Progenitor cell of endocrine pancreas (in vitro differentiated cells): ENCODE measurements around the gene ICAM3. TPM values are rescaled to one million over a fixed set of nuclear protein-coding genes. Genes with fewer than 3 reads are reported as not detected.

ENCODE experiments used
- DNase-seq: peaks from one replicate; pipeline ENCODE4 v3.0.0; 2021; ENCODE audit warnings: low spot score; ENCODE audit not compliant: unreplicated experiment
- H3K27ac Mint-ChIP-seq: 2 replicates; pipeline ENCODE4 v1.8.0; 2021; ENCODE audit warnings: mild to moderate bottlenecking, moderate library complexity, mixed read lengths
- H3K27me3 Mint-ChIP-seq: 2 replicates; pipeline ENCODE4 v1.8.0; 2021; ENCODE audit warnings: mixed read lengths
- H3K36me3 Mint-ChIP-seq: 2 replicates; pipeline ENCODE4 v1.8.0; 2022; ENCODE audit warnings: mixed read lengths; ENCODE audit not compliant: insufficient read depth
- H3K4me1 Mint-ChIP-seq: 2 replicates; pipeline ENCODE4 v1.8.0; 2021; ENCODE audit warnings: low read depth, mixed read lengths
- H3K4me3 Mint-ChIP-seq: 2 replicates; pipeline ENCODE4 v1.8.0; 2021; ENCODE audit warnings: low read depth, mild to moderate bottlenecking, moderate library complexity, mixed read lengths
- H3K9me3 Mint-ChIP-seq: 2 replicates; pipeline ENCODE4 v1.8.0; 2021; ENCODE audit warnings: low read depth, mixed read lengths
- CTCF ChIP-seq: fragments of 200-600 bp; sonication (generic); IDR thresholded peaks from one replicate; pipeline ENCODE4 v1.5.0; 2021; ENCODE audit warnings: antibody characterized with exemption, mild to moderate bottlenecking; ENCODE audit not compliant: unreplicated experiment
- total RNA-seq: library from RNA; stranded (reverse); gene quantifications from 2 replicates; pipeline ENCODE4 v1.2.1, GENCODE V29; 2021

The ICAM3 gene
- total RNA-seq, 1 donor from 2014 or later, result 5.1 TPM

- Mint-ChIP-seq H3K9me3 (no peaks in the 10 kb centered on the region), H3K27me3 (no peaks in the 10 kb centered on the region), H3K4me3 (peak overlapping the region; percentile 96), H3K36me3 (peaks cover 13% of the 10 kb centered on the region), H3K4me1 (peaks cover 14% of the 10 kb centered on the region), H3K27ac (peak overlapping the region; percentile 92)
- no peak for TF ChIP-seq CTCF
- DNase-seq, result no peak
These were observed 23.0 kb downstream of the ICAM3 start for GRCh38 chr19:10316229-10317044.

GRCh38 chr19:10315335-10316214 lies 23.8 kb downstream of the ICAM3 start, which contains the start of gene FDX2:
Gene FDX2 (minus strand): TSS chr19:10316015. CDS start chr19:10315996, 19 bp downstream.
- Mint-ChIP-seq H3K4me3 (peak within 1 kb of the TSS; percentile 96), H3K4me1 (peaks cover 14% of the 10 kb centered on the region), H3K36me3 (peaks cover 13% of the 10 kb centered on the region), H3K9me3 (no peaks in the 10 kb centered on the region), H3K27ac (peak within 1 kb of the TSS; percentile 92), H3K27me3 (no peaks in the 10 kb centered on the region)
- no peak for TF ChIP-seq CTCF
- DNase-seq, result peak; percentile 93

- H3K36me3 Mint-ChIP-seq, result peaks cover 5% of the 10 kb centered on the region
- no peak within 1 kb of the TSS for H3K4me3 Mint-ChIP-seq
- H3K4me1 Mint-ChIP-seq, result peaks cover 2% of the 10 kb centered on the region
- no peaks in the 10 kb centered on the region for H3K9me3 Mint-ChIP-seq
- H3K27ac Mint-ChIP-seq, result no peak within 1 kb of the TSS
- no peak for DNase-seq
- no peaks in the 10 kb centered on the region for H3K27me3 Mint-ChIP-seq
- no peak for TF ChIP-seq CTCF
These were observed 30.0 kb downstream of the ICAM3 start, which contains the start of gene ZGLP1 for GRCh38 chr19:10309423-10309822. Gene ZGLP1 (minus strand): TSS chr19:10309815.

DNA sequence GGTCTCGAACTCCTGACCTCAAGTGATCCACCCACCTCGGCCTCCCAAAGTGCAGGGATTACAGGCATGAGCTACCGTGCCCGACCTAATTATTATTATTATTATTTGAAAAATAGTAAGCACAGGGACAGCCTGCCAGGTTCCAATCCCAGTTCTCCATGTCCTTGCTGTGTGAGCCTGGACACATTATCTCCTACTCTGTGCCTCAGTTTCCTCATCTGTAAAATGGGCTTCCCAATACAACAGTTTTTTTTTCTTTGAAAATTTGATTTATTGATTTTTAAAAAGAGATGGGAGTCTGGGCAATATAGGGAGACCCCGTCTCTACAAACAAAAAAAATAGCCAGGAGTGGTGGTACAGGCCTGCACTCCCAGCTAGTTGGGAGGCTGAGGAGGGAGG lies 33.1 kb downstream of the ICAM3 start:
- TF ChIP-seq CTCF, result no peak
- Mint-ChIP-seq H3K27me3 (peaks cover 10% of the 10 kb centered on the region), H3K27ac (no peak overlapping the region), H3K9me3 (no peaks in the 10 kb centered on the region), H3K36me3 (peaks cover 5% of the 10 kb centered on the region), H3K4me1 (no peaks in the 10 kb centered on the region), H3K4me3 (no peak overlapping the region)
- no peak for DNase-seq

DNA sequence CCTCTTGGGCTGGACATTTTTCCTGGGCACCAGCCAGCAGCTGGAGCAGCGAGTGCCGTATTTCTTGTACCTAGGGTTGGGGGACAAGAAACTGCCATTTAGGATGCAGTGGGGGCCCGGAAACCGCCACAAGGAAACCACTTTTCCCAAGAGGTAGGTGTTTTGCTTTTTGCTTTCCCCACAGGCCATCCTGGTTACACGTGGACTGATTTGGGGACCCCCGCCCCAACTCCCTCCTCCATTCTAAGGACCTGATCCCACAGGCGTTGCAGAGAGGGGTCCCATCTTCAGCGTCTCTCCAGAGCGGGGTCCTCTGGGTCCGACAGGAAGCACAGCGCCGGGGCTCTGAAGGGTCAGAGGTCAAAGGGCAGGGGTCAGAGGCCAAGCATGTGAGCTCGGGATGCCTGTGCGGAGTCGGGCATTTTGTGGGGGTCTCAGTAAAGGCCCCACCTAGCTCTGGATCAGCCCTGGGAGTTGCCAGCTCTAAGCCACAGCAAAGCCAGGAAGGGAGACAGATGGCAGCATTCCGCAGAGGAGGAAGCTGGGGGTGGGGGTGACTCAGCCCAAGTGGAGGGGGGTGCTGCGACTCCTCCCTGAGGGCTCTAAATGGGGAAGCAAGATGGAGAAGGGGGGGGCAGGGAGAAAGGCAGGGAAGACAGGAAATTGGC lies 34.2 kb downstream of the ICAM3 start:
- H3K27ac Mint-ChIP-seq, result no peak overlapping the region
- no peak overlapping the region for H3K4me3 Mint-ChIP-seq
- no peak for TF ChIP-seq CTCF
- H3K4me1 Mint-ChIP-seq, result no peaks in the 10 kb centered on the region
- H3K36me3 Mint-ChIP-seq, result peaks cover 5% of the 10 kb centered on the region
- peaks cover 13% of the 10 kb centered on the region for H3K27me3 Mint-ChIP-seq
- H3K9me3 Mint-ChIP-seq, result no peaks in the 10 kb centered on the region
- DNase-seq, result no peak
